PC-3 (cell line): ENCODE measurements around the gene PDX1. TPM values are rescaled to one million over a fixed set of nuclear protein-coding genes. Genes with fewer than 3 reads are reported as not detected.

Source experiments
- ATAC-seq: fragments of 200-7000 bp; cut with Tn5 transposase; 2 replicates; pipeline ENCODE4 v1.9.1; 2020; ENCODE audit warnings: mild to moderate bottlenecking, moderate library complexity
- BruUV-seq: library from RNA; stranded (reverse); fragments of 400-500 nt; replicated peaks from 2 replicates; lab custom pipeline; 2021; lab: Mats Ljungman, UMichigan
- CTCF ChIA-PET: fragments of 300-600 bp; sonication (Branson Sonifier 250); formaldehyde crosslinking; loops from one replicate; lab custom pipeline; 2022; ENCODE audit warnings: antibody characterized with exemption; lab: Charles Lee
- POLR2A ChIA-PET: fragments of 300-600 bp; sonication (Branson Sonifier 250); formaldehyde crosslinking; loops from one replicate; lab custom pipeline; 2022; ENCODE audit warnings: antibody characterized with exemption; ENCODE audit not compliant: unreplicated experiment; lab: Charles Lee
- DNase-seq: peaks from one replicate; pipeline ENCODE4 v3.0.0-alpha.2; 2015
- H2AFZ ChIP-seq: fragments of 300-600 bp; sonication (generic); 2 replicates; pipeline ENCODE4 v1.6.0; 2016; ENCODE audit warnings: antibody characterized with exemption, low read length
- H3F3A ChIP-seq: fragments of 300-600 bp; sonication (generic); one replicate; pipeline ENCODE4 v1.6.0; 2017; ENCODE audit warnings: antibody characterized with exemption, low read length, control low read depth, mild to moderate bottlenecking; ENCODE audit not compliant: unreplicated experiment
- H3K27ac ChIP-seq: fragments of 300-600 bp; sonication (generic); 2 replicates; pipeline ENCODE4 v1.5.1; 2016; ENCODE audit warnings: mild to moderate bottlenecking, low read length
- H3K27me3 ChIP-seq: fragments of 300-600 bp; sonication (generic); 2 replicates; pipeline ENCODE4 v1.6.1; 2016; ENCODE audit warnings: low read length, mixed read lengths
- H3K36me3 ChIP-seq: fragments of 300-600 bp; sonication (generic); 2 replicates; pipeline ENCODE4 v1.6.1; 2016; ENCODE audit warnings: low read depth, mixed run types, low read length, mixed read lengths
- H3K4me1 ChIP-seq: fragments of 300-600 bp; sonication (generic); 2 replicates; pipeline ENCODE4 v1.5.1; 2016; ENCODE audit warnings: low read length; ENCODE audit not compliant: insufficient read depth
- H3K4me2 ChIP-seq: fragments of 300-600 bp; sonication (generic); 2 replicates; pipeline ENCODE4 v1.6.0; 2016; ENCODE audit warnings: low read length
- H3K4me3 ChIP-seq: fragments of 300-600 bp; sonication (generic); 2 replicates; pipeline ENCODE4 v1.5.1; 2016; ENCODE audit warnings: mild to moderate bottlenecking, low read length, mixed read lengths
- H3K79me2 ChIP-seq: fragments of 300-600 bp; sonication (generic); 2 replicates; pipeline ENCODE4 v1.6.1; 2017; ENCODE audit warnings: low read length, mixed read lengths
- H3K9ac ChIP-seq: fragments of 300-600 bp; sonication (generic); 2 replicates; pipeline ENCODE4 v1.6.0; 2016; ENCODE audit warnings: mild to moderate bottlenecking, low read length
- H3K9me2 ChIP-seq: fragments of 300-600 bp; sonication (generic); replicated peaks from 2 replicates; pipeline ENCODE4 v1.6.1; 2016; ENCODE audit warnings: mixed run types, low read length, mixed read lengths
- H3K9me3 ChIP-seq: fragments of 300-600 bp; sonication (generic); 2 replicates; pipeline ENCODE4 v1.6.1; 2016; ENCODE audit warnings: low read length, mixed read lengths
- H4K20me1 ChIP-seq: fragments of 300-600 bp; sonication (generic); 2 replicates; pipeline ENCODE4 v1.6.1; 2016; ENCODE audit warnings: low read length, mixed read lengths
- CTCF ChIP-seq: fragments of 300-600 bp; sonication (generic); conservative IDR thresholded peaks from 2 replicates; pipeline ENCODE4 v1.5.1; 2017; ENCODE audit warnings: antibody characterized with exemption, low read depth, mild to moderate bottlenecking, low read length
- EZH2 ChIP-seq: fragments of 300-600 bp; sonication (generic); IDR thresholded peaks from one replicate; pipeline ENCODE4 v1.6.1; 2017; ENCODE audit warnings: antibody characterized with exemption, mild to moderate bottlenecking, low read length; ENCODE audit not compliant: unreplicated experiment
- EZH2phosphoT487 ChIP-seq: fragments of 300-600 bp; sonication (generic); IDR thresholded peaks from 2 replicates; pipeline ENCODE4 v1.6.1; 2018; ENCODE audit warnings: mild to moderate bottlenecking, antibody characterized with exemption, low read length, borderline replicate concordance
- intact Hi-C: fragments of 100-400 bp; cut with micrococcal nuclease; formaldehyde crosslinking; loops from 2 replicates; pipeline ENCODE4 v1.9.0; 2023
- total RNA-seq: library from RNA; depleted of rRNA; stranded (reverse); fragments of >200 nt; gene quantifications from 2 replicates; pipeline ENCODE4 v1.2.3, GENCODE V29; 2014

PDX1 gene
- total RNA-seq, 1 experiment from 2014 or later, result not detected

GRCh38 chr13:27927444-27928352 lies 7.9 kb downstream of the PDX1 start:
- no peaks in the 10 kb centered on the region for H3K9me3 ChIP-seq
- TF ChIP-seq CTCF, result no peak
- no peak for TF ChIP-seq EZH2phosphoT487
- TF ChIP-seq EZH2, result no peak
- CTCF ChIA-PET, result no interaction called here
- H3K9me2 ChIP-seq, result no peaks in the 10 kb centered on the region
- intact Hi-C loops, result no loop called here
- no peak overlapping the region for H3K27ac ChIP-seq
- H3F3A ChIP-seq, result no peaks in the 10 kb centered on the region
- H3K79me2 ChIP-seq, result no peaks in the 10 kb centered on the region
- no peaks in the 10 kb centered on the region for H4K20me1 ChIP-seq
- peaks cover 55% of the 10 kb centered on the region for H3K27me3 ChIP-seq
- DNase-seq (no peak), ATAC-seq (no peak)
- no peak overlapping the region for H2AFZ ChIP-seq
- H3K4me2 ChIP-seq, result no peak overlapping the region
- POLR2A ChIA-PET, result no interaction called here
- no peak overlapping the region for H3K9ac ChIP-seq
- BruUV-seq, result no TSS peak
- H3K36me3 ChIP-seq, result no peaks in the 10 kb centered on the region
- H3K4me1 ChIP-seq, result no peaks in the 10 kb centered on the region
- no peak overlapping the region for H3K4me3 ChIP-seq

GRCh38 chr13:27928353-27928804 lies 8.6 kb downstream of the PDX1 start:
- TF ChIP-seq CTCF, result no peak
- no peak overlapping the region for H2AFZ ChIP-seq
- H3K27ac ChIP-seq, result no peak overlapping the region
- ChIA-PET CTCF (no interaction called here), POLR2A (no interaction called here)
- H3K36me3 ChIP-seq, result no peaks in the 10 kb centered on the region
- H3K27me3 ChIP-seq, result peaks cover 50% of the 10 kb centered on the region
- no peak overlapping the region for H3K4me3 ChIP-seq
- no peaks in the 10 kb centered on the region for H3K9me2 ChIP-seq
- no peaks in the 10 kb centered on the region for H3F3A ChIP-seq
- H3K4me2 ChIP-seq, result no peak overlapping the region
- no peaks in the 10 kb centered on the region for H3K79me2 ChIP-seq
- DNase-seq (no peak), ATAC-seq (no peak)
- intact Hi-C loops, result no loop called here
- H3K4me1 ChIP-seq, result no peaks in the 10 kb centered on the region
- no peak overlapping the region for H3K9ac ChIP-seq
- no peaks in the 10 kb centered on the region for H3K9me3 ChIP-seq
- no TSS peak for BruUV-seq
- H4K20me1 ChIP-seq, result no peaks in the 10 kb centered on the region
